GM21723 (cell line): ENCODE data around the gene GCSAML.
"Not testable (repeated sequence)": the region's sequence is repeated elsewhere in the genome, so short reads cannot be mapped to it uniquely, and the experiment has no call there.

Source experiments
- ATAC-seq: cut with Tn5 transposase; IDR thresholded peaks from one replicate; pipeline ENCODE4 v1.9.1; 2021; ENCODE audit warnings: mild to moderate bottlenecking, moderate library complexity; ENCODE audit not compliant: unreplicated experiment

GCSAML gene

DNA sequence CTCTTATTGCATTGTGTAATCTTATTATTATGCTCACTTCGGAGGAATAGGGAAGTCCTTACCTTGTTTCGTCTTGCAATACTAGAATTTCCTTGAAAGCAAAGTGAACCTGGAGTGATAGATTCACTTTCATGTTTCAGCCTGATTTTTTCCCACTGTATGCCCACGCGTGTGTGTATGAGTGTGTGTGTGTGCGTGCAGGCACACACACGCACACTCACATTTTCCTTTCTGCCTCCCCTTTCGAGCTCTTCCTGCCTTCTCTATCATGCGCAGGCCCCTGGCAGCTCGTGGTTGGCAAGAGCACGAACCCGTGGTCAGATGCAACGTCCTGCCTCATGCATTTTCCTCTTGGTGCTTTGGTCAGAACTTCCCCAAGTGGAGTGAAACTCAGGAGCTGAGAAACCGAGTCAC lies at the start of gene GCSAML:
TSS of gene GCSAML (plus strand) at position 366 of the 414 bp plus-strand sequence. CDS start 58 bp downstream, outside the sequence.
- no peak for ATAC-seq

DNA sequence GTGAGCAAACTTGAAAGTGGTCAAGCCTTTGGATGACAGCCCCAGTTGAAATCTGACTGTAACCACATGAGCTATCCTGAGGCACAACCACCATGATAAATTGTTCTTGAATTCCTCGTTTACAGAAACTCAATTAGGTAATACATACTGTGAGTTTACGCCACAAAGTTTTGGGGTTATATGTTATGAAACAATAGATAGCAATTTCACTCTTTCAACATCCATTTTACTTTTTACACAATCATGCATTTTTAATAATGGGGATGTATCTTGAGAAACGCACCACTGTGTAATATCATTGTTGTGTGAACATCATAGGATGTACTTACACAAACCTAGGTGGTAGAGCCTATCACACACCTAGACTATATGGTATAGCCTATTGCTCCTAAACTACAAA lies 48.1 kb upstream of the GCSAML start:
- no peak for ATAC-seq

DNA sequence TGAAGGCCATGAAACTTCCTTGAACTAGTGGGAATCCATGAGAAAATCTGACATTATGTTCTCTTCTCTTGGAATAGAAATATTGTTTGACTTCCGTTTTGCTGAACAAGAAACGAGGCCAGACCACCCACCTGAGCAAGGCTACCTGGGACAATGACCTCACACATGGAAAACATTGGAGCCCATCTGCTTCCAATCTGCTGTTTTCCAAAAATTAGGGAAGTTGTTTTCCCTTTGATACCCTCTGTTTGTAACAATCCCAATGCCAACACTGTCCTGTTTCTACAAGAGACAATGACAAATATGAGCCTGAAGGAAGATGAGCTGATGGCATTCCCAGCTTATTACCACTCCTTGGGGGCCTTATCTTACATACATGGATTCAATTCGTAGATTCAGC lies 42.1 kb upstream of the GCSAML start:
- ATAC-seq, result no peak

DNA sequence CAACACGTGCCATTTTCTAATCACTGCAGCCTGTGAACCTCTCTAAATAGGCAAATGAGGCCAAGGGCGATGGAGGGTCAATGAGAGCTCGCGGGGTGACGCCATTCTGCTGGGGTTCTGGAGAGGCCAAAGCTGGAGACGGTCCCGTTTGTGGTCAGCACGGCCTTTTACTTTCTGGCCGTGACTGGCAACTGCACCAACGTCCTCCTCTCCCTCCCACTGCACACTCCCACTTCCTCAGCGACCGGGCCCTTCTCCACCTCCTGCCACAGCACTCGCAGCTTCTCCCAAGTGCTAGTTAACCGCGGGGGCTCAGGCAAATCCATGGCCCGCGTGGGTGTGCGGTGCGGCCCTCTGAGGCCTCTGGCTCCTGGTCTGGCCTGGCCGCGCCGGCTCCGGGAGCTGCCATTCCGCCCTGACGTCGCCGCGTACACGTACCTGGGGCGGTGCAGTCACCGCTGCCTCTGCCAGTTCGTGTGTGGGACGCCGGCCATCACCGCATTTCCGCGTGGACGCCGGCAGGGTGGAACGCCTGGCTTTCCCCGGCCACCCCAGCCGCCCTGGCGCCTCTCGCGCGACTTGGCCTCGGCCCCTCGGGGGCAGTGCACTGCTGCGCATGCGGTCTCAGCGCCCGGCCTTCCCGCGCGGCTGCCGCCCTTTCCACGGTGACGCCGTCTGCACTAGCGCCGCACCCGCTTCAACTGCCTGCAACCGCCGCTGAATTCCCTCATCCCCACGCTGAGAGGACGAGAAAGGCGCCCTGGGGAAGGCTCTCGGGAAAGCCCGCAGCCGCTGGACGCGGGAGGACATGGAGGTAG lies 30.9 kb upstream of the GCSAML start:
- no peak for ATAC-seq

DNA sequence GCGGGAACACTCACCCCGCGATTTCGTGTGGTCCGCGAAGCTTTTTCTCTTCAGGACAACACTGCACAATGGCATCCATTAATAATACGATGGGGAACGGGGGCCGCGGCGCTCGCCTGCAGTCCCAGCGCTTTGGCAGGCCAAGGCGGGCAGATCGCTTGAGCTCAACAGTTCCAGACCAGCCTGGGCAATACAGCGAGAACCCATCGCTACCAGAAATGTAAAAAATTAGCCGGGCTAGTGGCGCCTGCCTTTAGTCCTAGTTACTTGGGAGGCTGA lies 30.4 kb upstream of the GCSAML start:
- no peak for ATAC-seq

DNA sequence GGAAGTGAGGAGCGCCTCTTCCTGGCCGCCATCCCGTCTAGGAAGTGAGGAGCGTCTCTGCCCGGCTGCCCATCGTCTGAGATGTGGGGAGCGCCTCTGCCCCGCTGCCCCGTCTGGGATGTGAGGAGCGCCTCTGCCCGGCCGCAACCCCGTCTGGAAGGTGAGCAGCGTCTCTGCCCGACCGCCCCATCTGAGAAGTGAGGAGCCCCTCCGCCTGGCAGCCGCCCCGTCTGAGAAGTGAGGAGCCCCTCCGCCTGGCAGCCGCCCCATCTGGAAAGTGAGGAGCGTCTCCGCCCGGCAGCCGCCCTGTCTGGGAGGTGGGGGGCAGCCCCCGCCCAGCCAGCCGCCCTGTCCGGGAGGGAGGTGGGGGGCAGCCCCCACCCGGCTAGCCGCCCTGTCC lies 27.0 kb upstream of the GCSAML start:
- ATAC-seq, result not testable (repeated sequence)

DNA sequence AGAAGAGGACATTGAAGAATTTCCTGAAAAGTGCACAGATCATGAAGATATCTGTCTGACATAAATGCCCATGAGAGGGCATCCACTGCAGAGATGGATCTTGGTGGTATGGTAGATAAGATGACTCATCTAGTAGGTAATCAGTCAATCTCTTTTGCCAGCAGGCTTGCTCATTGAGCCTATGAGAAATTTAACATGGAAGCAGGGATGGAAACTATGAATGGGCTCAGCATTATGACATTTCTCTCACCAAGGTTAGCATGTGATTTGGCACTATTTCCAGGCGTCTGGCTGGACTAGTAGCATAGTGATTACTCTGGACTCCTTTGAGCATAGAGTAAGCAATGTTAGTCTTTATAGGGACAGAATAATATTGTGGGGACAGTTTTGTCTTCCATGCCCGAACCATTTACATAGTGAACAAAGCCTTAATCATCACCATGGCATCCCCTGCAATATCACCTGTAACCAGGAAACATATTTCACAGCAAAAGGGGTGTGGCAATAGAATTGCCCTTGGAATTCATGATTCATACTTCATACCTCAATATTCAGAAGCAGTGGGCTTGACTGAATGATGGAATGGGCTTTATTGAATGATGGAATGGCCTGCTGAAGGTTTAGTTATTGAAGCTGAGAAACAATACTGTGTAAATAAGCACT lies 20.0 kb upstream of the GCSAML start:
- no peak for ATAC-seq

DNA sequence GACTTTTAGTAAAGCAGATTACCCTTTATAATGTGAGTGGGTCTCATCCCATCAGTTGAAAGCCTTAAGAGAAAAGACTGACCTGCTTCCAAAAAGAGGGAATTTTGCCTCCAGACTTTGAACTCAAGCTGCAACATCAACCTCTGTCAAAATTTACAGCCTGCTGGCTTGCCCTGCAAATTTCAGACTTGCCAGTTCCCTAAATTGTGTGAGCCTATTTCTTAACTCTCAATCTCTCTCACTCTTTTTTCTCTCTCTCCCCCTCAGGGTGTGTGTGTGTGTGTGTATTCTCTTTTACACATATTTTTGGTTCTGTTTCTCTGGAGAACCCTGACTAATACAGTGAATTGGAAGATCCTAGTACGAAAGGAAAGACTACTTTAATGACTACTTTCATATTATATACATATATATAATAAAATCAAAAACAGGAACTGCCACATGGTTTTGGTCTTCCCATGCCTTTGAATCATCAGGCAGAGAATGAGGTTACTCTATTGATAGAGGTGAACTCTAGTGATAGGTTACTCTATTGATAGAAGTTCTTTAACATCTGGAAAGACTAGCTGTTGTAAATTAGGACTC lies 19.1 kb upstream of the GCSAML start:
- ATAC-seq, result no peak

DNA sequence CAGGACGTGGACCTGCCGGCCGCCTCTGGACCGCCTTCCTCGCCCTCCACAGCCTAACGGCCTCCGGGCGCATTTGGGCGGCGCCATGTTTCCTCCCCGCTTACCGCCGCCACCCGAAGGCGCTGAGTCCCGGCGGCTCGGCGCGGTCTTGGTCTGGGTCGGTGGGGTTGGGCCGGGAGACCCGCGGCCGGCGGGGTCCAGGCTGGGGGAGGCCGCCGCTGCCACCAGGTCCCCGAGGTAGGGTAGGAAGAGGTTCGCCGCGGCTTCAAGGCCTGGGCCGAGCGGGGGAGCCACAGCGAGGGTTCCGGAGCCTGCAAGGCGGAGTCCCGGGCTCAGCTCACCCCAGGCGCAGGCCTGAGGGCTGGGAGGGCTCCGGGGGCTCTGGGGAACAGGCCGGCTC lies 18.1 kb upstream of the GCSAML start:
- no peak for ATAC-seq

DNA sequence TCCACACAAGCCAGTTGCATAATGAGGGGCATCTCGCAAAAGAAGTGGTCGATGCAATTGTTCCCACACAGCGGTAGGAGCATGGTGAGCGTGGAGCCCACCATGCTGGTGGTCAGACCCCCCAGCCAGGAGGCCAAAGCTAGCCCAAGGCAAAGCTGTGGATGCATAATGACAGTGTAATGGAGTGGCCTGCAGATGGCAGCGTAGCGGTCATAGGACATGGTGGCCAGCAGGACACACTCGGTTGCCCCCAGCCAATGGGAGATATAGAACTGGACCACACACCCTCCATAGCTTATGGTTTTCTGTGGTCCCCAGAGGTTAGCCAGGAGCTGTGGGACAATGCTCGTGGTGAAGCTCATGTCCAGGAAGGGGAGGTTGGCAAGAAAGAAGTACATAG lies 17.0 kb upstream of the GCSAML start:
- no peak for ATAC-seq

DNA sequence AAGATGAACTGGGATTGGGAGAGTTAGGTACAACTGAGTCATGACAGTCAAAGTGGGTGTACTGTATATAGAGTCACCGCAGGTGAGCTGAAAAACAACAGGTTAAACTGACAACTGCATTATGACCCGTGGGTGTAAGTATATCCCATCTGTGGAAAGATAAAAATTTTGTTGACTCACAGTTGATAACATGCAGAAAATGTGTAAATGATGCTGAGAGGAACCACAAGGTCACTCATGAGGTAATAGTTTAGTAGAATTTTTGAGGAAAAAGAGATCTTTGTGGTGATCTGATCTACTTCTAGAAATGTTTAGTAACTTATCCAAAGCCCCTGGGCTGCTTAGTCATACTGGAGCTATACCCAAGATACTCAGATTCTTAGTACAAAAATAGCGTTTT lies 13.5 kb upstream of the GCSAML start:
- ATAC-seq, result no peak

DNA sequence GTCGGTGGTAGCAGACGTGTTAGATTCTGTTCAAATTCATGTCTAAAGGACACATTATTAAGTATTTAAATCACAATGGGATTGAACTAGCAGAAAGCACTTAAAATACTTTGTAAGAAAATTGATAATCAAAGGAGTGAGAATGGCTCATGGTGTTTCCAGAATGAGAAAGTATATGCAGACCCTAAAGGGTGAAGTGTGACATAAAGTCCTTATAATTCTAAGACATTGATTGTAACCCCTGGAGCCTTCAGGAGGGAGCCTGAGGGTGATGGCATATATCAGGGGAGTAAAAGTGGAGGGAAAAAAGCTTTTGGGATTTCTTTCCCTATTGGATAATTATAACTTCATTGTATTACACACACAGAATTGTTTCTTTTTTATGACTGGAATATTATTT lies 12.6 kb upstream of the GCSAML start, which contains the start of gene OR2C3:
TSS of gene OR2C3 (minus strand) at position 101 of the 400 bp plus-strand sequence. CDS start 3,929 bp downstream, outside the sequence.
- no peak for ATAC-seq

DNA sequence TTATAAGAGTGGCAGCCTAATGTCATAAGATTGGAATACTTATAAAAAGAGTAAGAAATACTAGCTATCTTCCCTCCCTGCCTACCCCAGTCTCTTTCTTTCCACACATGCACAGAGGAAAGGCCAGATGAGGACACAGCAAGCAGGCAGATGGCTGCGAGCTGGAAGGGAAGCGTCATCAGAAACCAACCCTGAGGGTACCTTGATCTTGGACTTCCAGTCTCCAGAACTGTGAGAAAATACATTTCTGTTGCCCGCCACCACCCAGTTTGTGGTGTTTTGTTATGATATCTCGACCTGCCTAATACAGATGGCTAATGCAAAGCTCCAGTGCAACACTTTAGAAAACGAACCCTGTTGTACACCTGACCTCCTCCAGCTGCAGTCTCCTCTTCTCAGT lies 10.4 kb upstream of the GCSAML start:
- no peak for ATAC-seq

DNA sequence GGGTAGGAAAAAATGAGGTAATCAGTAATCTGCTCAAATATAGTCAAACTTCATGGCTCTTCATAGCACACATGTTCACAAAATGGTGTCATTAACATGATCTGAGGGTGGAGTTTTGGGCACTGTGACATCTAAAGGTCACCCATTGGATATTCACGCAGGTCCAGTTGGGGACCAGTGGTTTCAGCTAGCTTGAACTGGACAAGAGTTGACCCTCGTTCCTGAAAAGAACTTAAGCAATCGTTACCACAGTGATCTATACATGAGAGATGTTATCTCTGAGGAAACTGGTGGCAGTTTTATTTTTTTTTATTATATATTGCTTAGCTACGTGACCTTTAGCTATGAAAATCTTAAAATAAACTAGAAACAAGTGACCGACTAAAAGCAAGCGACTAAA lies 9.7 kb upstream of the GCSAML start:
- ATAC-seq, result no peak

DNA sequence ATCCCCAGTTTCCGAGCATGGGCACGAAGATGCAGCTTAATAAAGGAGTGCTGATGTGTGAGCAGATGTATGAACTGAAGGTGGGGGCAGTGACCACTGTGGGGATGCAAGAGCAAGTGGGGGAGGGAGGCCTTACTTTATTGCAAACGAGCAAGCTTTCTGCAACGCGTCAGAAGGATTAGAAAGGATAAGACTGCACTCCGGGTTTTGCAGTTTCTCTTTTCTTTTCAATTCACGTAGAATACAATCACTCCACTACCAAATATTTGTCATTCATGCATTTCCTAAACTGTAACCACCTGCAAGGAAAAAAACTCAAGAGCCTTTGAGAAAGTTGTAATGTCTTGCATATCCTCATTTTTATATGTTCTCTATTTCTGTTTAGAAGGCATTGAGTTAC lies 8.4 kb upstream of the GCSAML start:
- no peak for ATAC-seq

DNA sequence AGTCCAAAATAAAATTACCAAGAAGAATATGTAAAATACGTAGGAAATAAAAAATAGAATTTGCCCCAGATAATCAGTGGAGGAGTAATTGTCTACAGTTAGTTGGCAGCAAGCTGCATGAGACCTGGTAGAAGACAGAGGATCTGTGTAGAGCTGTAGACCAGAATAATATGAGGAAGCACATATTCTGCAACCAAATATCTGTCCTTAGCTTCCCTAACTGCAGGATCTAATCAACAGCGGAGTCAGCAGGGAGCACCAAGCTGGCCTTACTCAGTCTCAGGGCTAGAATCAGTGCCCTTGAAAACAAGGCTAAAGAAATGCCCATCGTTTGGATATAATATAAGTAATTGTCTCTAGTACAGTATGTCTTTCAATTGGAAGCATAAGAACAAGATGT lies 6.1 kb upstream of the GCSAML start:
- ATAC-seq, result no peak

DNA sequence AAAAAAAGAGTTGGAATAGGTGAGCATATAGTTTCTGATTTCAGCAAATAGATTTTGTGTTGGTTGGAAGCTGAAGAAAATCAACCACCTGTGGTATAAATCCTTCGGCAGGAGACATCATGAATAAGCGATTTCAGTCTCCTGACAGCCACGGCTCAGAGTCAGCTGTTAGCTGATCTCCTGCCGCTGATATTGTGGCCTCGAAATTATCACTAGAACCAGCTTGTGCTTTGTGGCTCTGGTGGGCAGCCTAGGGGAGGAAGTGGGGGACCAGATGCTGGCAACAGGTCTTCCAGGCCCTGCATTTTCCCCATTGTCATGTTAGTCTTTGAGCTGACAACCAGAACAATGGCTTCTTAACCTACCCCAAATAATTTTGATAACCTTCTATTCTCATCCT lies 842 bp upstream of the GCSAML start:
- no peak for ATAC-seq

DNA sequence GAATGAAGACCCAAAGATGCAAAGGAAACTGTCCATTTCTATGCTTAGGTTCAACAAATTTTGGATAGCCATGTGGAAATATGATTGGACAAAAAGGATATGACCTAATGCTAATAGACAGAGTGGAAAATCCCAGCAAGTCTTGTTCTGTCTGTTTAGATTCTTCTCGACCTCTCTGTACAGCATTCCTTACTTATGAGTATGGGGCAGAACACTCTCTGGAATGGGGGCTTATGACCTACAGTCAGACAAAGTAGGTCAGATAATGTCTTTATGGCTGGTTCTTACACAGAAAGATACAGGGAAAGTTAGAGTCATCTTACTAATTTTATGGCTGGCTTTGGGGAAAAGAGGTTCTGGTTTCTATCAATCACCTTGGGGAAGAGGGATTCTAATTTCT lies 2.8 kb downstream of the GCSAML start:
- no peak for ATAC-seq

DNA sequence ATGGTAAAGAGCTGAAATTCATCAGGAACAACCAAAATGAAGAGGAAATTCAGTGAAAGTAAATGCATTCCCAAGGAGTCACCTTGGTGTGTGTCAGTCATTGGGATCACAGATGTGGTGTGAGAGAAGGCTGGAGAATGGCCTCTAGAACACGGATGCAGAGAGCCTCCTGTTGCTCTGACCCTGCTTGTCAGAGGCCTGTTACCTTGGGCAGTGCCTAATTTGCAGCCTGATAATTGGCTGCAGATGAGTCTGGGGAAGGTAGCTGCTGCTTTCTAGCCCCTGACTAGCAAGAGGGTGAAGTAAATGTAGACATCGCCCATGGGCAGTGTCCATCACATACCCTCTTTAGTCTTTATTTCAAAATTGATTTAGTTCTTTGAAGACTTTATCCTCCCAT lies 3.3 kb downstream of the GCSAML start:
- ATAC-seq, result no peak

DNA sequence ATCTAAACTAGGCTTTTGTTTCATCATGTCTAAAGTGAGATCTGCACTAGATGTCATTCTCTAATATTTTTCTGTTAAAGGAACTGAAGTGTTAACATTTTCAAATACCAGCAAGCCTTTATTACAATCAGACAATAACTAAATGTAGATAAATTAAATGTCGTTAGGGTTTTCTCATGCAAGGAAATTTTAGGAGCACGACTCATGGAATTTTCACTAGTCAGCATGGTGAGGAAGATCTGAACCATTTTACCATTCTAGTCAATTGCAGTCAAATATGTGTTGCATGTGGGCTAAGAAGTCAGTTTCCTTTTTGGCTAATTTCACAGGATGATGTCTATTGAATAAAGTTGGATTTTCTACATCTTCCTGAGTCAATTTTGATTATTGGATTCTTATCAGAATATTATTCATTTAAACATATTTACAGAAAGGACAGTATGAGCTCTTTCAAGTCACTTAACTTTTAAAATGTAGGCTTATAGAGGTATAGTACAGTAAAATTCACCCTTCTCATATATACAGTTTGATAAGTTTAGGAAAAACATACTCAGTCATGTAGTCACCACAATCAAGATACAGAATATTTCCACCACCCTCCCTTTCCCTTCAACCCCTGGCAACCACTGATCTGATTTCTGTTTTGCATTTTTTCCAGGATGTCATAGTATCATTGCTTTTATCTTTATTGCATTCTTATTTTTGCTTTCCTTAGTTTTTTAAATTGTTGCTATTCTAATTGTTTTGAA lies 9.2 kb downstream of the GCSAML start:
- ATAC-seq, result no peak

DNA sequence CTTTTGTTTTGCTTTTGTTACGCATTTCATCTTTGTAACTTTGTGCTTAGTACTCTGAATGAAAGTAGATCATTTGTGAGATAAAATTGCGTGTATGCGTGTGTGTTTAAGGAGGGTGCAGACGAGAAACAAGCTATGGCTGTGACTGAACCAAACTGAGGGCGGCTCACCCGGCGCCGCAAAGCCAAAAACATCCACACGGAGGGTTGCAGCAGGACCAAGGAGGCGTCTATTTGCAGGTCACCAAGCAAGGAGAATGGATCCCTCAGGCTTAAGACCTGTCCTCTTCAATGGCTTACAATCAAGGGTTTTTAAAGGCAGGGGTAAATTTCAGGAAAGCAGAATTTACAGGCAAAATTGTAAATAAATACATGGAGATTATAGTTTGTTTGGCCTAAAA lies 12.8 kb downstream of the GCSAML start:
- ATAC-seq, result no peak

DNA sequence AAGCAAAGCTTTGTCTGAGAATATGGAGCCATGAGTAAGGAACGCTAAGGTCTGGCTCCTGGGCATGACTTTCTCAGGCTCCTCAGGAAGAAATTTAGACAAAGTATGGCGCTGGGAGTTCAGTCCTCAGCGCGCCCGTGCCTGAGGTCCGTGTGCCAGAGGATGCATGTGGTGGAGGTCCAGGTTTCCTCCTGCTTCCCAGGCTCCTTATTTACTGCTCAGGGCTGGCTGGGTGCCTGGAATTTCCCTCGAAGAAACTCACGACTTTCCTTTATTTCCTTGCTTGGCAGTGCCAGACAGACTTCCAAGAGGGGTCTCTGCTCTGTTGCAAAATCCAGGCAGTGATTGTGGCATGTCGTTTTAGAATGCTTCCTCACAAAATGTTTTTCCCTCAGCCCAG lies 13.3 kb downstream of the GCSAML start:
- ATAC-seq, result no peak
